ENCODE measurements around the gene KRT77. TPM values are rescaled to one million over a fixed set of nuclear protein-coding genes. Genes with fewer than 3 reads are reported as not detected.

The KRT77 gene
- total and polyA plus RNA-seq, 2 donors (not counting 1 experiment from before 2014, with no cell fraction given): not detected

GRCh38 chr12:52696588-52696987, 6.7 kb downstream of the KRT77 start:
- no peaks in the 10 kb centered on the region for H4K20me1 ChIP-seq (ENCODE audit: control insufficient read depth, extremely low read depth, insufficient read depth, low read length)
- no peak for TF ChIP-seq CTCF (conservative IDR thresholded peaks at IDR 0.05 in 1 of 2, IDR thresholded peaks at IDR 0.05 in 1 of 2; ENCODE audit: low read depth in 1 of 2, low read length in 2 of 2)
- TF ChIP-seq EZH2 (IDR thresholded peaks at IDR 0.05; ENCODE audit: low read length, missing control alignments): no peak
- H3K9ac ChIP-seq (ENCODE audit: insufficient read depth, low read length): no peak overlapping the region
- H3K27me3 ChIP-seq (ENCODE audit: control insufficient read depth, insufficient read depth, low read length): peaks cover 13% of the 10 kb centered on the region
- H3K79me2 ChIP-seq (ENCODE audit: control insufficient read depth, insufficient read depth, low read length): no peaks in the 10 kb centered on the region
- no peaks in the 10 kb centered on the region for H3K36me3 ChIP-seq (ENCODE audit: control insufficient read depth, insufficient read depth, low read length)
- H2AFZ ChIP-seq (ENCODE audit: low read length): no peak overlapping the region
- H3K4me2 ChIP-seq (ENCODE audit: extremely low read depth, insufficient read depth, low read length): no peak overlapping the region
- no peak overlapping the region for H3K27ac ChIP-seq (ENCODE audit: insufficient read depth, low read length)
- H3K4me1 ChIP-seq (ENCODE audit: control insufficient read depth, extremely low read depth, insufficient read depth, low read length): no peaks in the 10 kb centered on the region
- DNase-seq (ENCODE audit: low read depth in 2 of 2): no peak
- no peaks in the 10 kb centered on the region for H3K9me3 ChIP-seq (ENCODE audit: control insufficient read depth, insufficient read depth, low read depth, low read length)
- no peak overlapping the region for H3K4me3 ChIP-seq (replicated peaks in 1 of 4; ENCODE audit: control extremely low read depth in 1 of 4, insufficient read depth in 1 of 4, low read depth in 3 of 4, low read length in 4 of 4)

GRCh38 chr12:52695039-52695438, 8.3 kb downstream of the KRT77 start:
- H3K27ac ChIP-seq (ENCODE audit: insufficient read depth, low read length): no peak overlapping the region
- H3K9ac ChIP-seq (ENCODE audit: insufficient read depth, low read length): no peak overlapping the region
- H3K4me3 ChIP-seq (replicated peaks in 1 of 4; ENCODE audit: control extremely low read depth in 1 of 4, insufficient read depth in 1 of 4, low read depth in 3 of 4, low read length in 4 of 4): no peak overlapping the region
- peaks cover 26% of the 10 kb centered on the region for H3K27me3 ChIP-seq (ENCODE audit: control insufficient read depth, insufficient read depth, low read length)
- H4K20me1 ChIP-seq (ENCODE audit: control insufficient read depth, extremely low read depth, insufficient read depth, low read length): no peaks in the 10 kb centered on the region
- DNase-seq (ENCODE audit: low read depth in 2 of 2): no peak
- TF ChIP-seq EZH2 (IDR thresholded peaks at IDR 0.05; ENCODE audit: low read length, missing control alignments): no peak
- TF ChIP-seq CTCF (conservative IDR thresholded peaks at IDR 0.05 in 1 of 2, IDR thresholded peaks at IDR 0.05 in 1 of 2; ENCODE audit: low read depth in 1 of 2, low read length in 2 of 2): no peak
- H2AFZ ChIP-seq (ENCODE audit: low read length): no peak overlapping the region
- no peaks in the 10 kb centered on the region for H3K79me2 ChIP-seq (ENCODE audit: control insufficient read depth, insufficient read depth, low read length)
- H3K36me3 ChIP-seq (ENCODE audit: control insufficient read depth, insufficient read depth, low read length): no peaks in the 10 kb centered on the region
- H3K4me1 ChIP-seq (ENCODE audit: control insufficient read depth, extremely low read depth, insufficient read depth, low read length): no peaks in the 10 kb centered on the region
- H3K9me3 ChIP-seq (ENCODE audit: control insufficient read depth, insufficient read depth, low read depth, low read length): no peaks in the 10 kb centered on the region
- no peak overlapping the region for H3K4me2 ChIP-seq (ENCODE audit: extremely low read depth, insufficient read depth, low read length)

- Histone ChIP-seq H3K27ac (ENCODE audit: insufficient read depth, low read length) (no peak overlapping the region), H3K9me3 (ENCODE audit: control insufficient read depth, insufficient read depth, low read depth, low read length) (no peaks in the 10 kb centered on the region), H3K4me1 (ENCODE audit: control insufficient read depth, extremely low read depth, insufficient read depth, low read length) (no peaks in the 10 kb centered on the region), H3K79me2 (ENCODE audit: control insufficient read depth, insufficient read depth, low read length) (no peaks in the 10 kb centered on the region), H2AFZ (ENCODE audit: low read length) (no peak overlapping the region), H4K20me1 (ENCODE audit: control insufficient read depth, extremely low read depth, insufficient read depth, low read length) (no peaks in the 10 kb centered on the region), H3K4me2 (ENCODE audit: extremely low read depth, insufficient read depth, low read length) (no peak overlapping the region), H3K4me3 (replicated peaks in 1 of 4; ENCODE audit: control extremely low read depth in 1 of 4, insufficient read depth in 1 of 4, low read depth in 3 of 4, low read length in 4 of 4) (no peak overlapping the region), H3K27me3 (ENCODE audit: control insufficient read depth, insufficient read depth, low read length) (peaks cover 26% of the 10 kb centered on the region), H3K9ac (ENCODE audit: insufficient read depth, low read length) (no peak overlapping the region), H3K36me3 (ENCODE audit: control insufficient read depth, insufficient read depth, low read length) (no peaks in the 10 kb centered on the region)
- DNase-seq (ENCODE audit: low read depth in 2 of 2): no peak
- TF ChIP-seq CTCF (conservative IDR thresholded peaks at IDR 0.05 in 1 of 2, IDR thresholded peaks at IDR 0.05 in 1 of 2; ENCODE audit: low read depth in 1 of 2, low read length in 2 of 2): no peak
- no peak for TF ChIP-seq EZH2 (IDR thresholded peaks at IDR 0.05; ENCODE audit: low read length, missing control alignments)
Measured at GRCh38 chr12:52694151-52694550, 9.2 kb downstream of the KRT77 start.
